ENCODE results near the gene LGALSL.

LGALSL gene

GRCh38 chr2:64453770-64454385, at the start of gene LGALSL:
LGALSL (plus strand) TSS chr2:64454162; CDS start chr2:64454546, 384 bp downstream.
- peak; percentile 21 to 24 for DNase-seq (ENCODE audit: low read depth in 2 of 2)

- no peak for DNase-seq (ENCODE audit: low read depth in 2 of 2)
These were observed 49.2 kb upstream of the LGALSL start for GRCh38 chr2:64404743-64405142.

- DNase-seq (ENCODE audit: low read depth in 2 of 2), result no peak
These were observed 48.2 kb upstream of the LGALSL start for GRCh38 chr2:64405581-64406406.

- DNase-seq (ENCODE audit: low read depth in 2 of 2), result no peak
These were observed 47.6 kb upstream of the LGALSL start for GRCh38 chr2:64406407-64406774.

- no peak for DNase-seq (ENCODE audit: low read depth in 2 of 2)
These were observed 45.9 kb upstream of the LGALSL start for GRCh38 chr2:64408031-64408430.

GRCh38 chr2:64410671-64411070, 43.3 kb upstream of the LGALSL start:
- no peak for DNase-seq (ENCODE audit: low read depth in 2 of 2)

- DNase-seq (ENCODE audit: low read depth in 2 of 2), result no peak
These were observed 41.3 kb upstream of the LGALSL start for GRCh38 chr2:64412671-64413070.

GRCh38 chr2:64414736-64415435, 39.1 kb upstream of the LGALSL start:
- DNase-seq (ENCODE audit: low read depth in 2 of 2), result no peak

GRCh38 chr2:64417624-64418023, 36.3 kb upstream of the LGALSL start:
- no peak for DNase-seq (ENCODE audit: low read depth in 2 of 2)

- no peak for DNase-seq (ENCODE audit: low read depth in 2 of 2)
These were observed 34.3 kb upstream of the LGALSL start for GRCh38 chr2:64419596-64420165.

GRCh38 chr2:64420677-64421076, 33.3 kb upstream of the LGALSL start:
- no peak for DNase-seq (ENCODE audit: low read depth in 2 of 2)

GRCh38 chr2:64421201-64421600, 32.8 kb upstream of the LGALSL start:
- DNase-seq (ENCODE audit: low read depth in 2 of 2), result no peak

- no peak for DNase-seq (ENCODE audit: low read depth in 2 of 2)
These were observed 31.5 kb upstream of the LGALSL start for GRCh38 chr2:64422466-64422865.

GRCh38 chr2:64423303-64423702, 30.7 kb upstream of the LGALSL start:
- no peak for DNase-seq (ENCODE audit: low read depth in 2 of 2)

GRCh38 chr2:64424416-64424987, 29.5 kb upstream of the LGALSL start:
- DNase-seq (ENCODE audit: low read depth in 2 of 2), result no peak

GRCh38 chr2:64426183-64426952, 27.6 kb upstream of the LGALSL start:
- no peak for DNase-seq (ENCODE audit: low read depth in 2 of 2)

GRCh38 chr2:64434039-64434657, 19.8 kb upstream of the LGALSL start:
- DNase-seq (ENCODE audit: low read depth in 2 of 2), result no peak

- DNase-seq (ENCODE audit: low read depth in 2 of 2), result no peak
These were observed 16.1 kb upstream of the LGALSL start for GRCh38 chr2:64437883-64438282.

- DNase-seq (ENCODE audit: low read depth in 2 of 2), result no peak
These were observed 14.8 kb upstream of the LGALSL start for GRCh38 chr2:64439194-64439593.

GRCh38 chr2:64440843-64441242, 13.1 kb upstream of the LGALSL start:
- no peak for DNase-seq (ENCODE audit: low read depth in 2 of 2)

- no peak for DNase-seq (ENCODE audit: low read depth in 2 of 2)
These were observed 11.7 kb upstream of the LGALSL start for GRCh38 chr2:64442277-64442676.

Data from stimulated activated CD8-positive, alpha-beta memory T cell treated with anti-CD3 and anti-CD28 coated beads, Interleukin-2, amount 100 ng/mL, for 48 hours (primary cell).